ENCODE measurements around the gene SPON2.

Gene SPON2

GRCh38 chr4:1193206-1194009, 21.0 kb upstream of the SPON2 start:
- no peak for DNase-seq

GRCh38 chr4:1192493-1193205, 20.3 kb upstream of the SPON2 start:
- no peak for DNase-seq

- no peak for DNase-seq
Measured at GRCh38 chr4:1192091-1192492, 19.7 kb upstream of the SPON2 start.

- DNase-seq = no peak
Measured at GRCh38 chr4:1191621-1192020, 19.2 kb upstream of the SPON2 start.

- no peak for DNase-seq
Measured at GRCh38 chr4:1187182-1187581, 14.8 kb upstream of the SPON2 start.

GRCh38 chr4:1183985-1184773, 11.8 kb upstream of the SPON2 start:
- DNase-seq = no peak

- DNase-seq = no peak
Measured at GRCh38 chr4:1182313-1182712, 9.9 kb upstream of the SPON2 start.

- no peak for DNase-seq
Measured at GRCh38 chr4:1180663-1181062, 8.3 kb upstream of the SPON2 start.

- DNase-seq = no peak
Measured at GRCh38 chr4:1179976-1180375, 7.6 kb upstream of the SPON2 start.

GRCh38 chr4:1179089-1179441, 6.7 kb upstream of the SPON2 start:
- no peak for DNase-seq

- DNase-seq = no peak
Measured at GRCh38 chr4:1178300-1179088, 6.1 kb upstream of the SPON2 start.

- no peak for DNase-seq
Measured at GRCh38 chr4:1177274-1178141, 5.1 kb upstream of the SPON2 start.

GRCh38 chr4:1176398-1177273, 4.3 kb upstream of the SPON2 start:
- no peak for DNase-seq

GRCh38 chr4:1175635-1176229, 3.3 kb upstream of the SPON2 start:
- no peak for DNase-seq

- no peak for DNase-seq
Measured at GRCh38 chr4:1174941-1175634, 2.7 kb upstream of the SPON2 start.

- no peak for DNase-seq
Measured at GRCh38 chr4:1172971-1173757, 781 bp upstream of the SPON2 start.

- no peak for DNase-seq
Measured at GRCh38 chr4:1171311-1172227, 814 bp downstream of the SPON2 start.

- no peak for DNase-seq
Measured at GRCh38 chr4:1170976-1171310, 1.4 kb downstream of the SPON2 start.
